LoVo (cell line): ENCODE data around the gene PSAP.
"Not testable (repeated sequence)": the region's sequence is repeated elsewhere in the genome, so short reads cannot be mapped to it uniquely, and the experiment has no call there.

Experiments used
- DNase-seq: peaks from one replicate; pipeline ENCODE4 v3.0.0-alpha.2; 2016; ENCODE audit warnings: low spot score

PSAP gene

DNA sequence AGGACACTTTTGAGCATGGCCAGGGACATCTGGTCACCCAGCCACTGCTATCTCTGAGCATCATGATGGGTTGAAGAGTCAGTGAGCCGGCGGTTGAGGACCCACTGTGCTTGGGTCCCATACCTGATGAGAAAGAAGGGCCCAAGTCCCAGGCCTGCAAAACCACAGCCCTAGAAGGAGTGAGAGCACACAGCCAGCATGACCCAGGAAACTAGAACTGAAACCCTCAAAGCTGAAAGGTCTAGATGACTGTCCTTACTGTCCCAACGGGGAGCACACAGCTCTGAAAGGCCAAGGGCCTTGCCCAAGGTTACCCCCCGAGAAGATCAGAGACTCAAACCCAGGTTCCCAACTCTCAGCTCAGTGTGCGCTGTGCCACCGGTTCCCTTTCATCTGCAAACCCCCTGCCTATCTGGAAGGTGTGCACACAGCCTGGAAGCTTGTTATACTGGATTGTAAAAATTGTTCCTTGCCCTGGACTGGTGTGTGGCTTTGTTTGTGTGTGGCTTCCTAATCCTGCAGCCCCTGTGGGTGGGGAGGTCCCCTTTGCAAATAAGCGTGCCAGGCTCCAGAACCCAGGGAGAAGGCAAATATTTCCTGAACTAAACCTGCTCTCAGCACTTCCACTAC lies 22.6 kb upstream of the PSAP start:
- DNase-seq = no peak

- not testable (repeated sequence) for DNase-seq
Measured at GRCh38 chr10:71869601-71870000, 18.6 kb upstream of the PSAP start.

DNA sequence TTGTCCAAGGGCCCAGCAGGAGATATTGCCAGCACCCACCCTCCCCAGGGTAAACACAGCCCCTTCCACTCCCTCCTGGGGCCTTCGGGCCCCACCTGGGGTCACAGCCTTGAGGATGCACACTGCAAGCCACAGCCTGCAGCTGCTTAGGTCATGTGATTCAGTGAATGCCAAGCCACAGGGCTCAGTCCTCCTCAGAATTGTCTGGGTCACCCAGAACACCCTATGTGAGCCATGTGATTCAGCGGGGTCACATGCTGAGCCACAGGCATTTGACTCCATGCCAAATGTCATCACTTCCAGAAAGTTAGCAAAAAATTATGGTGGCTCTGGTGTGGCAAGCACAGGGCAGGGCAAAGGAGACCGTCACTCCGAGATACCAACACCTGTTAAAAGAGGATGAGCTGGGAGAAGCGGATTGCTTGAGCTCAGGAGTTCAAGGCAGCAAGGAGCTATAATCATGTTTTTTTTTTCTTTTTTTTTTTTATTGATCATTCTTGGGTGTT lies 17.2 kb upstream of the PSAP start:
- peak; percentile 71 for DNase-seq

GRCh38 chr10:71865561-71866041 lies 14.6 kb upstream of the PSAP start:
- no peak for DNase-seq

DNA sequence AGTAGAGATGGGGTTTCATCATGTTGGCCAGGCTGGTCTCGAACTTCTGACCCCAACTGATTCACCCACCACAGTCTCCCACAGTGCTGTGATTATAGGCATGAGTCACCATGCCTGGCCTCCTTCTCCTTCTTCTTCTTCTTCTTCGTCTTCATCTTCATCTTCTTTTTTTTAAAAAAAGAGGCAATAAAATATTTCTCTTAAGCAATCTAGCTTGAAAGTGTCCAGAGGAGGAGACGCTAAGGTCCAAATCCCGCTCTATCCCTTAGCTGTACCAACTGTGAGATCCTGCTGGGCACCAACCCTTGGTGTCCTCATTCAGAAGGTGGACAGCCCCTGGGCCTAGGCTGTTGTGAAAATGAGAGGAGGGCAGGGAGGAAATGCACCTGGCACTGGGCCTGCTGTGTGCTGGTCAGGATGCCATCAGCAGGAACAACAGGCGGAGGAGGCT lies 13.9 kb upstream of the PSAP start:
- DNase-seq = no peak

DNA sequence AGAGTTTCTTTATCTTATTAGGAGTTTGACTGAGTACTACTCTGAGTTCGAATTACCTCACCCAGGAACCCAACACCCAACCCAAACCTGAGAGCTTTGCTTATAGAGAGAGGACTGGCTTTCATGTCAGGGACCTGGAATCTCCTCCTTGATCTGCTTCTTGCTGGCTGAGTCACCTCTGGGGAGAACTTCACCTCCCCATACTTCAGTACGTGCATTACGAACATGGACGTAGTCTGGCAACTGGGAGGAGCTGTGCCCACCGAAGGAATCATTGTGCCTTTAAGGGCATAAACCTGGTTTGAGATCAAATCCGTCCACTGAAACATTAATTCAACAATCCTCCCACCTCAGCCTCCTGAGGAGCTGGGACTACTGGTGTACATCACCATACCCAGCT lies 12.2 kb upstream of the PSAP start:
- DNase-seq = no peak

DNA sequence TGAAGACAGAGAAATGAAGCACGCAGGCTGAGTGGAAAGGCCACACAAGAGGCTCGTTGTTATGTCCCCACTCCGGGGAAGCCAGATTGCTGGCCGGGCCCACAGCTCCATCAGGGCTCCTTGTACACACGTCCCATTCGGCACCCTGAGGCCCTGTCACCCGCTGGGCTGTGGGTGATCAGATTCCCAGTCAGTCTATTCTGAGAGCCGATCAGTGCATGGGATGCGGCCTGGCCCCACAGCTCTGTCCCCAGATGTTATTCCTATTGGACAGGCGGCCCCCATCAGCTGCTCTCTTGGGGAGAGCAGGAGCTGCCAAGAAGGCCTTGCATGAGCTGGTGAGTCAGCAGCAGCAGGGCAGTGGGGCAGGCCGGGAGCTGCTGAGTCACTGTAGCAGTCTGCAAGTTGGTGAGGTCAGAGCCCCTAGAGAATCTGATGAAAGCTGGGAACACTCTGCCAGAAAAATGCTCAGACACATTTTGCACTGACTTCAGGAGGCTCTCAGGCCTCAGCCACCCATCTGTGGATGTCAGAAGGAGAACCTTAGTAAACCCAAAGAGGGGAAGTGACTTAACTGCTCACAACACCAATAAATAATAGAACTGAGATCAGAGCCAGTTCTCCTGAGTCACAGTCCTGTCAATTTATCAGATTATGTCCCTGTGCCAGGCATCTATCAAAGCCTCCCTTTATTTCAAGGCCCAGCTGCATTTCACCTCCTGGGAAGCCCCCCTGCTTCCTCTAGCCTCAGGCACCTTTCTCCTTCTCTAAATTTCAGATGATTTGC lies 9.4 kb upstream of the PSAP start:
- DNase-seq = peak; percentile 86

DNA sequence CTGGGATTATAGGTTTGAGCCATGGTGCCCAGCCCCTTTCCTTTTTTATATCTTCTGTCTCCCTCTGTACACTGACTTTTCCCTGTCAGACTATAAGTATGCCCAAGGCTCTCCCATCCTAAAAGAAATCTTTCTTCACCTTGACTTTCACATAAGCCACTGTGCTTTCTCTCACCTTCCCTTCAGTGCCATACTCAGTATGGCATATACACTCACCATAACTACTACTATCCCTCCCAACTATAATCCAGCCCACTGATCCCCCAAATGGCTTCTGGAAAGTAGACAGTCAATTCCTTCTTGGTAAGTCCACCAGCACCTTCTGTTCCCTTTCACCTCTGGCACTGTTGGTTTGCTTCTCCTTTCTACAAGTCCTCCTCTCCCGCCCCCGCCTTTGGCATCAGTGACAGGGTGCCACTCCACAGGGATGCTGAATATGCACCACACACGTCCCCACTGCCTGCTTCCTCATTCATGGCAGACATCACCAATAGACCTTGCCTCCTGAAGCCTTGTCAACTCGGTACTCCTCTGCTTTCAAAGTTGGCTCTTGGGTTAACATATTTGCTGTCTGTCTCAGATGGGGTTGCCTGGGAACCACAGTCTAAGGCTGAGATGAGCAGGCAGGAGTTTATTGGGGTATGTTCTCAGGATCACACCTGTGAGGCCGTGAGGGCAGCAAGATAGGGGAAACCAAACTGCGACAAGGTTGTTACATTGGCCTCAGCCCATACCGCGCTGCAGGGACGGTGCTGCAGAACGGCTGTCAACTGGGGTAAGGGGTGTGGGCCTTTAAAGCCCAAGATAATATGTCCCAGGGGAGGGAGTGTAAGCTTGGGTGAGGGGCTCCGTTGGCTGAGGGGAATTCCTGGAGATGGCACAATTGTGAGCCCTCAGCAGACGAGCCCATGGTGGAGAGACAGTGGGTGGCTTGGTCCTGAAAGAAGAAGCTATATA lies 7.2 kb upstream of the PSAP start:
- DNase-seq = no peak

GRCh38 chr10:71856619-71857018 lies 5.6 kb upstream of the PSAP start:
- DNase-seq = no peak

- no peak for DNase-seq
Measured at GRCh38 chr10:71854031-71854430, 3.0 kb upstream of the PSAP start.

DNA sequence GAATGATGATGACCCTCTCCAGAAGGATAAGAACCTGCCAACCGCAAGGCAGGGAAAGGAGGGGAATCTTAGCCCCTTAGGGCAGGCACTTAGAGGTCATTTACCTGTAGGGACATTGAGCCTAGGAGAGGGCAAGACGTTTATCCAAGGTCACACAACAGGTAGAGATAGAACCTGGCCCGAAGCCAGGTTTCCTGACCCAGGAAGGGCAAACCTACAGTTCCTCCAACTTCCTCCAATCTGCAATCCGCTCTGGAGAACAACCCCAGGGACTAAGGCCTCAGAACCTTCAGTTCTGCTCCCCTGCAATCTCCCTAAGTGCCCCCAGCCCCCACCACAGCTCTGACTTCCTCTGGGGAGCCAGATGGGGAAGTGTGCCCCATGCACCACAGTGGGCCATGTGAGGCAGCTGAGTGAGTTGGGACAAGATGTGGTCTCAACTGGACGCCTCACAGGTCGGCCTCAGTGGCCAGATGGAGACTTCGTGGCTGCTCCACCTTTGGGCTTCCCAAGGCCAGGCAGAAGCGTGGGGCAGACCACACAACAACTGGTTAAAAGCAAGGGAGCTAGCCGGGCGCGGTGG lies 1.4 kb upstream of the PSAP start:
- no peak for DNase-seq

- not testable (repeated sequence) for DNase-seq
Measured at GRCh38 chr10:71851465-71852095, 529 bp upstream of the PSAP start.

DNA sequence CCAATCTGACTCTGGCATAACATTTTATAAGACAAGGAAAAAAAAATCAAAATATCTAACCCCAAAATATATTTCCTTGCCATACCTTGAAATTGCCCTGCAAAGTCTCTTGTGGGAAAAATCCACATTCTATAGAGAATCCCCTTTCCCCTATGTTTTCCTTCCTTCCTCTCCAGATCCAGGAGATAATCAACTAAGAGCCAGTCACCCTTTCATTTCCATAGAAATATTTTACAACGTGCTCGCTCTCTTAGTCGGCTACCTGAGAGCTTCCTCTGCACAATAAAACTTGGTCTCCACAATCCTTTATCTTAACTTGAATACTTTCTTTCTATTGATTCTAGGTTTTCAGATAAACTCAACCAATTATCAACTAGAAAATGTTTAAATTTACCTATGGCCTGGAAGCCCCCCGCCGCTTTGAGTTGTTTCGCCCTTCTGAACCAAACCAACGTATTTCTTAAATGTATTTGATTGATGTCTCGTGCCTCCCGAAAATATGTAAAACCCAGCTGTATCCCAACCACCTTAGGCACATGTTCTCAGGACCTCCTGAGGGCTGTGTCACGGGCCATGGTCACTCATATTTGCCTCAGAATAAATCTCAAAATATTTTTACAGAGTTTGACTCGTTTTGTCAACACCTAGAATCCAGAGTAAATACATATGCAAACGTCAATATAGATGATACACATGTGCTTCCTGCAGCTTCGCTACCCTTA lies 869 bp downstream of the PSAP start:
- DNase-seq = no peak

- DNase-seq = no peak
Measured at GRCh38 chr10:71849461-71849908, 1.6 kb downstream of the PSAP start.

DNA sequence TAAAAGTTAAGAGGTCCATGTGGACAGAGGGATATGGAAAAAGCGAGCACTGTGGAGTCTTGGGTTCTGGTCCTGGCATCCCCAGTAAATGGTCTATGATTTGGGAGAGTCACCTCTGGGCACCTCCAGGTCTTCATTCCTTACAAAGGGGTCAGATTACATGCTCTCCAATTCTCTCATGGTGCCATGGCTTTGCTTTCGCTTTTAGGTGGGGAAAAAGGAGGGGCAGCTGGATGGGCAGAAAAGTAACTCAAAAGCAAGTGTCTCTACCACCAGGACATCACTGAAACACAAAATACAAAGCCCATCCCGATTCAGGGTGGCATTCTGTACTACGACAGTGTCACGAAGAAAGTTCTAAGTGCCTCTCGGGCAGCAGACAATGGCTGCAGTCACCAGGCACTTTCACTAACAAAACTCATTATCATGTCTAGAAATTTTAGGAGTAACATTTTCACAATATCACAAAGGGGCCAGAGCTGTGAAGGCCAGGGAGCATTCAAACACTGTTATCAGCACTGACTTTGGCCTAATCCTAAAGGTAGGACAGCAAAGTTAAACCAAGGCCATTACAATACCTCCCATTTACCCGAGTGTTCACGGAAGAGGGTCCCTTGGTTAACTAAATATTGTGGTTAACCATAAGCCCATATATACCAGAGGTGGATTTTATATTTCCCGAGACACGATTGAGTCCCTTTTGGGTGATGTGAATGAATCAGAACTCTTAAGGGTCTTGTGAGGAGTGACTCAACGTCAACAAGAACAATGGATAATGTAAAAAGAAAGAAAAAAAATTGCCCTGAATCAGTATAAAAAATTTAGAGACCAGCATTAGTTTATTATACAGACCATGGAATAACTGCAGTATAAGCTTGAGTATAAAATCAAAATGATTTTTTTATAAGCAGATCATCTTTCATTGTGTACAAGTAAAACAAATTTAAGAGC lies 2.5 kb downstream of the PSAP start:
- DNase-seq = no peak

DNA sequence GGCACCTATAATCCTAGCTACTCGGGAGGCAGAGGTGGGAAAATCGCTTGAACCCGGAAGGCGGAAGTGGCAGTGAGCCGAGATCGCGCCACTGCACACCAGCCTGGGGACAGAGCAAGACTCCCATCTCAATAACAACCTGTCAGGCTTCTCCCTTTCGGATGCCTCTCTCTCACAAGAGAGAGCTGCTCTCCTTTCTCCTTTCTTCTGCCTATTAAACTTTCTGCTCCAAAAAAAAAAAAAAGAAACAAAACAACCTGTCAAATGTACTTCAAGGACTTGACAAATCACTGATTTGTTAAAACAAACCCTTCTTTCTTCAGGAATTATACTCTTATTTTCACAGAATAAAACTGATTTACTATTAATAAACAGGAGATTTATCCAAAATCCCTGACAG lies 3.6 kb downstream of the PSAP start:
- no peak for DNase-seq

DNA sequence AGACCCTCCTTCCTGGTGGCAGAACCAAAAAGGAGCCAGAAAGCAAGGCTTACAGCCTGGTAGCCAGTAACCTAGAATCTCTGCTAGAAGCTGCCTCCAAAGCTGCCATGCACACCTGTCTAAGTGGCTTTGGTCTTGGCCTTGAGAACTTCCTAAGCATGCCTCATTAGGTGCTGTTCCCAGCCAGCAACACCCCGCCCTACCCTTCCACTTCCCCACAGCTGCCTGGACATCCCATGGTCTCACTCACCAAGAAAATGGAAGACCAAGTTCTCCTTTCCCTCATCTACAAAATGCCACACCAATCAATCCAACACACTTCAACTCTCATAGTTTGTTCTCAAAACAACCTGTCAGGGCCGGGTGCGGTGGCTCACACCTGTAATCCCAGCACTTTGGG lies 4.2 kb downstream of the PSAP start:
- DNase-seq = no peak

DNA sequence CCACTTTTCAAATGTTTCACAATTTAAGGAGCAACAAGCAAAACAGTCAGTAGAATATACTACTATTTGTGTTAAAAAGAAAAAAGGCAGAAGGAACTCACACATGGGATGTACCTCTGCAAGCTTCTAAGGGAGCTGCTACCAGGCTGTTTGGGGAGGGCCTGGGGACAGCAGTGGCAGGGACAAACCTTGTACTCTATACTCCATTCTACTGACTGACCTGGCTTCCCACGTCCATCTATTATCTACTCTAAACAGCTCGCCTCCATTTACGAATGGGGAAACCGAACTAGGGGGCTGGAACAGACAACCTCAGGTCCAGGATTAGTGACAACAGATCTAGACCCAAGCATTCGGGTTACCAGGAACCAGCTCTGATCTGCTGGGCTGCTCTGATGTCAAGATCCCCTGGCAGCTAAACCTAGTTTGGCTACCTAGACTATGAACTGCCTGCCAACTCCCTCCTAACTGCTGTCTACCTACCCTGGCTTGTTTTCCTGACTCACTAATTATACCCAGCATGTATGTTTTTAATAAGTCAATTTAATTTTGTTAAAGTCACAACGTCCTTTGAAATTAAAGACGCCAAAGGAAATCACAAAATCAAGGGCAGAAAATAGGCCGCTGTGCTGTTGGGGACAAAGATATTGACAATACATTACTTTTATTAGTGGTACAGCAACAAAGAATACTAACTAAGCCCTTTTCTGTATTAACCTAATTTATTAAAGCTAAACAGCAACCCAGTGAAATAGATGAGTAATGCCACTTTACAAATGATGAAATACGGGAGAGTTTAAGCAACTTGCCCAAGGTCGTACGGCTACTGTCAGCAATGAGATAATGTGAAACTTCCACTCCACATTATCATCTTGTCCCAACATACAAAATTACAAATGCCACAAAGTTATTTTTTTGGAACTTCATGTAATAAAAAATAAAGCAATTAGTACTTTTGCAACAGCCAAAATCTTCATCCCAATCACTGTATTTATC lies 5.3 kb downstream of the PSAP start:
- DNase-seq = no peak
